Left renal pelvis (tissue), 4 donors: Measurements from ENCODE around the gene FNDC3B. TPM values are rescaled to one million over a fixed set of nuclear protein-coding genes. Genes with fewer than 3 reads are reported as not detected.
A peak's percentile ranks its signal among the peaks of the same experiment; 100 is the strongest.
"Not testable (repeated sequence)": the region's sequence is repeated elsewhere in the genome, so short reads cannot be mapped to it uniquely, and the experiment has no call there.

ENCODE experiments used
- DNase-seq, 4 donors: peaks; one replicate each; pipeline ENCODE4 v3.0.0-alpha.2; 2013; ENCODE audit warnings: low read depth in 4 of 4, low spot score in 3 of 4
- polyA plus RNA-seq, 4 donors: library from polyadenylated mRNA; unstranded; fragments of 120-200 nt; gene quantifications; one replicate each; pipeline ENCODE4 v1.2.1, GENCODE V29; 2013; ENCODE audit not compliant: insufficient read length in 4 of 4

FNDC3B gene
- 10 to 100 TPM; 53.4 to 72.8 (median 68.4) TPM for polyA plus RNA-seq

- DNase-seq, result peak; percentile 83 to 93 (median 89)
Measured at GRCh38 chr3:172039436-172040077, at the start of gene FNDC3B. FNDC3B (plus strand) TSS chr3:172039578; CDS start chr3:172112480, 72,902 bp downstream.

GRCh38 chr3:171990239-171990638 is 49.1 kb upstream of the FNDC3B start:
- not testable (repeated sequence) for DNase-seq

- no peak for DNase-seq
Measured at GRCh38 chr3:171991166-171991565, 48.2 kb upstream of the FNDC3B start.

GRCh38 chr3:171994646-171995428 is 44.5 kb upstream of the FNDC3B start:
- no peak for DNase-seq

- no peak for DNase-seq
Measured at GRCh38 chr3:171995486-171995885, 43.9 kb upstream of the FNDC3B start.

- no peak for DNase-seq
Measured at GRCh38 chr3:171996178-171996817, 43.1 kb upstream of the FNDC3B start.

- DNase-seq, result not testable (repeated sequence)
Measured at GRCh38 chr3:171998731-171999130, 40.6 kb upstream of the FNDC3B start.

- not testable (repeated sequence) for DNase-seq
Measured at GRCh38 chr3:172001616-172002015, 37.8 kb upstream of the FNDC3B start.

DNA sequence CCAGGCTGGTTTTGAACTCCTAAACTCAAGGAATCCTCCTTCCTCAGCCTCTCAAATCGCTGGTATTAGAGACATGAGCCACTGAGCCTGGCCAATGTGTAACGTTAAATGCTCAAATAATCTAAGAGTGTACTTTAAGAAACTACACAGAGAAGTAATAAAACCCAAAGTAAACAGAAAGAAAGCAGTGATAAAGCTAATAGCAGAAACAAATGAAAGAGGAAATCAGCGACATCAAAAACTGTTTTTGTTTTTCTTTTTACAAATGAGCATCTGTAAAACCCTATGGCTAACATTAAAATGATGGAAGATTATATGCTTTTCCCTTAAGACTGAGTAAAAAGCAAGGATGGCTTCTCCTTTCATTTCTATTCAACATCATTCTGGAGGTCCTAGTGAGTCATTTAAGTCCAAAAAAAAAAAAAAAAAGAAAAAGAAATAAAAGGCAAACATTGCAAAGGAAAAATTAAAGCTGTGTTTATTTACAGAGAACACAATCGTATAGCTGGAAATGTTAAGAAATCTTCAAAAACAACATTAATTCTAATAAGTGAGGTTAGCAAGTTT is 36.8 kb upstream of the FNDC3B start:
- DNase-seq, result no peak

DNA sequence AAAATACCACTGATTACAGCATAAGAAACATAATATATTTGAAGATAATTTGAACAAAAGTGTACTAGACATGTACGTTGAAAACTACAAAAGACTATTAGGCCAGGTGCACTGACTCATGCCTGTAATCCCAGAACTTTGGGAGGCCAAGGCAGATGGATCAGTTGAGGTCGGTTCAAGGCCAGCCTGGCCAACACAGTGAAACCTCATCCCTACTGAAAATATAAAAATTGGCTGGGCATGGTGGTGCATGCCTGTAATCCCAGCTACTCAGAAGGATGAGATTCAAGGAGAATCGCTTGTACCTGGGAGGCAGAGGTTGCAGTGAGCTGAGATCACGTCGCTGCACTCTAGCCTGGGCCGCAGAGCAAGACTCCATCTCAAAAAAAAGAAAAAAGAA is 36.2 kb upstream of the FNDC3B start:
- DNase-seq, result no peak

GRCh38 chr3:172007065-172007370 is 32.4 kb upstream of the FNDC3B start:
- no peak for DNase-seq

DNA sequence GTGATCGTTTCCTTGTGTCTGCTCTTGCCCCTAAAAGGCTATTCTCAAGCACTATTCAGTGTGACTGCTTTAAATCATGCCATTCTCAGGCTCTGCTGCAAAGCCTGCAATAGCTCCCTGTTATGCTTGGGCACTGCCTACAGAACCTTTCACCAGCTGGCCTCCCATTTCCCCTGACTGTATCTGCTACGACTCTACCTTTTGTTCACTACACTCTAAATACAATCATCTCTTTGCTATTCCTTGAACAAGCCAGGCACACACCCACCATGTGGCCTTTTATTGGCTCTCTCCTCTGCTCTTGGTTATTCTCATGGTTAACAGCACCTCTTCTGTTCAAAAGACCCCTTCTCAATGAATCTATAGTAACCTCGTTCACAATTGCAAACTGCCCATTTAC is 29.6 kb upstream of the FNDC3B start:
- no peak for DNase-seq

- no peak for DNase-seq
Measured at GRCh38 chr3:172012775-172013174, 26.6 kb upstream of the FNDC3B start.

- no peak for DNase-seq
Measured at GRCh38 chr3:172014145-172014544, 25.2 kb upstream of the FNDC3B start.

GRCh38 chr3:172018364-172018763 is 21.0 kb upstream of the FNDC3B start:
- DNase-seq, result no peak

- no peak for DNase-seq
Measured at GRCh38 chr3:172020763-172021162, 18.6 kb upstream of the FNDC3B start.

DNA sequence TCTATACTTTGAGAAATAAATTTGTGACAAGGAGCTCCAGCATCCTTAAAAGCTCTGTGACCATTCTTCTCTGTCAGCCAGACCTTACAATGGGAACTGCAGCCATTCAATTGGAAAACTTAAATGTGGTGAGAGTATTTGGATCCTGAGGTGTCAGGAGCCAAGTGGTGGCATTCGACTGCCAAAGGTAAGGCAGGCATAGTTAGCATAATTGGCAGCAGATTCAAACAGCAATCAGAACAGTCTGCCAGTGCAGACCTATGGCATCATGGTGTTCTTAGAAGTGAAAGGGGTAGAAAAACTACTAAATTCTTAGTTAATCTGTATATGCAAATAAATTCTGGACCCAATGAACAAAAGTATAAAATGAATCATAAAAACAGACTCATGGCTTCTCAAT is 18.2 kb upstream of the FNDC3B start:
- no peak for DNase-seq

GRCh38 chr3:172021859-172022258 is 17.5 kb upstream of the FNDC3B start:
- DNase-seq, result no peak

GRCh38 chr3:172023915-172024314 is 15.5 kb upstream of the FNDC3B start:
- DNase-seq, result no peak

DNA sequence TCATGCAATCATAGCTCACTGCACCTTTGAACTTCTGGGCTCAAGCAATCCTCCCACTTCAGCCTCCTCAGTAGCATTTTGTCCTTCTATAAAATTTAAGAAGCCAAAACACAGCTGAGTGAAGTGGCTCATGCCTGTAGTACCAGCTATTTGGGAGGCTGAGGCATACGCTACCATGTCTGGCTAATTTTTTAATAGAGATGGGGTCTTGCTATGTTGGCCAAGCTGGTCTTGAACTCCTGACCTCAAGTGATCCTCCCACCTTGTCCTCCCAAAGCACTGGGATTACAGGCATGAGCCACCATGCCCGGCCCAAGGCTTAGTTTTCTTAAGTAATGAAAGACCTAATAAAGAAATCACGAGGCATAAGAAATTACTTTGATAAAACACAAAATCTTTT is 14.7 kb upstream of the FNDC3B start:
- no peak for DNase-seq

DNA sequence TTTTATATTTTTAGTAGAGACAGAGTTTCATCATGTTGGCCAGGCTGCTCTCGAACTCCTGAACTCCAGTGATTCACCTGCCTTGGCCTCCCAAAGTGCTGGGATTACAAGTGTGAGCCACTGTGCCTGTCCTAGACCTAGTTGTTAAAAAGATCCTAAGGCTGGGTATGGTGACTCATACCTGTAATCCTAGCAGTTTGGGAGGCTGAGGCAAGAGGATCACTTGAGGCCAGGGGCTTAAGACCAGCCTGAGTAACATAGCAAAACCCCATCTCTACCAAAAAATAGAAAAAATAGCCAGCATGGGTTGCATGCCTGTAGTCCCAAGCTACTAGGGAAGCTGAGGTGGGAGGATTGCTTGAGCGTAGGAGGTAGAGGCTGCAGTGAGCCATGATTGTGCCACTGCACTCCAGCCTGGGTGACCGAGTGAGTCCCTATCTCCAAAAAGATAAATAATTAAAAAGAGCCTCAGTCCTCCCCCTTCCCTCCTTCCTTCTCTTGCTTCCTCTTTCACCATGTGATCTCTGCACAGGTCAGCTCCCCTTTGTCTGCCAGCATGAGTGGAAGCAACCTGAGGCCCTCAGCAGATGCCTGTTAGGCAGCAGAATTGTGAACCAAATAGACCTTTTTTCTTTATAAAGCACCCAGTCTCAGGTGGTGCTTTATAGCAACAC is 9.8 kb upstream of the FNDC3B start:
- DNase-seq, result no peak
